Pancreas (tissue), 10 donors: ENCODE measurements around the gene ZNF248. TPM values are rescaled to one million over a fixed set of nuclear protein-coding genes. Genes with fewer than 3 reads are reported as not detected.

Experiments used
- ATAC-seq, 4 donors: fragments of 200-7000 bp; cut with Tn5 transposase; one replicate each; pipeline versions ENCODE4 v1.8.0 to v1.9.1; 2020; ENCODE audit warnings: mild to moderate bottlenecking in 4 of 4, moderate library complexity in 4 of 4
- DNase-seq, 6 donors: peaks; one replicate each; pipeline ENCODE4 v3.0.0-alpha.2; 2020
- FAIRE-seq: peaks from 2 replicates; lab custom pipeline; 2012; peaks lifted over from hg19 to GRCh38; lab: Jason Lieb, UNC
- H3K27ac ChIP-seq, 4 donors: fragments of 200-600 bp; sonication (generic); 1 replicate in 3 of 4; 2 replicates in 1 of 4; pipeline versions ENCODE4 v1.5.0 to v1.8.0; 2020
- H3K27me3 ChIP-seq, 4 donors: fragments of 200-600 bp; one replicate each; pipeline ENCODE4 v1.8.0; 2021
- H3K36me3 ChIP-seq, 3 donors: fragments of 200-600 bp; sonication (generic) in 1 of 3; one replicate each; pipeline versions ENCODE4 v1.5.0 to v1.8.0; 2020 to 2021
- H3K4me1 ChIP-seq, 3 donors: fragments of 200-600 bp; one replicate each; pipeline ENCODE4 v1.8.0; 2021
- H3K4me3 ChIP-seq, 4 donors: fragments of 200-600 bp; sonication (generic) in 2 of 4; one replicate each; pipeline versions ENCODE4 v1.5.0 to v1.8.0; 2020 to 2021
- H3K9me3 ChIP-seq, 4 donors: fragments of 200-600 bp; one replicate each; pipeline ENCODE4 v1.8.0; 2021
- WGBS, 2 donors: extraction: QIAGEN DNeasy Blood & Tissue Kit; methylation state at CpG; one replicate each; pipeline ENCODE4 v1.1.7; 2013; 5-methylcytosine and 5-hydroxymethylcytosine counted together
- intact Hi-C, 3 donors: fragments of 100-400 bp; cut with DNase I; formaldehyde crosslinking; loops; one replicate each; pipeline versions ENCODE4 v1.11.1 to v1.14.2; 2022
- polyA plus RNA-seq, 2 donors: library from polyadenylated mRNA; stranded (reverse); fragments of 200-250 nt; gene quantifications; one replicate each; pipeline ENCODE4 v1.2.3, GENCODE V29; 2013
- total RNA-seq, 6 donors: library from RNA; stranded (reverse); fragmentation: NEBNext Ultra II Directional in 4 of 6; extraction: Animal tissue kit (Norgen Biotek cat#: 25700) in 4 of 6; gene quantifications; one replicate each; pipeline versions ENCODE4 v1.2.1 to v1.2.4, GENCODE V29; 2021 to 2023
- TF ChIP-seq, protein P1 (sequence below), 4 donors: fragments of 200-600 bp; sonication (generic) in 3 of 4; IDR thresholded peaks; one replicate each; pipeline versions ENCODE4 v1.5.0 to v1.8.0; 2021; ENCODE audit warnings: antibody characterized with exemption in 4 of 4
- donor health status: healthy with polysubstance abuse.
- donor health status: DM: no; HTN: no; CAD: no; lungs with moderate emphysema.
- donor health status: DM: no; HTN: no; CAD: no.
- donor health status: control.
- donor health status: control.
- donor health status: Bipolar disorder and iron deficiency.
- donor health status: DM: yes; HTN: yes; CAD: no.
- donor health status: DM: no; HTN: no; CAD: no.
- donor health status: DM: no; HTN: no; CAD: no.
- donor health status: DM: yes; HTN: yes; CAD: no.

Gene ZNF248
- total and polyA plus RNA-seq, 8 donors = 2.7 to 8.3 (median 4.6) TPM

DNA sequence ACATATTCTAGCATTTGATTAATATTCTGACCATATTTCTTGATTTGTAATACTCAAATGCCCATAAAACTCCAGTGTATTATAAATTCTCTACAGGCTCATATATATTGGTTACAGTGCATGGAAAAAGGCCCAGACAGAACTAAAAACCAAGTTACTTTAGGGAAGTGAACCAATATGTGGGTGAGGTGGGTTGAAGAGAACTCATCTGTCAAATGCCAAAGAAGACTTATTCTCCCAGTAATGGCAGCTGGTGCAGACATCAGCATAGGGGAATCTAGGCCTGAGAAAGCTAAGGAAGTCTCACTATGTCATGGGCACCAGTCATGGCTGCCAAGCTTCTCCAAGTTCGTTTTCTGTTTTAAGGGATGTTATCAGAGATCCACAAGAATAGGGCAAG is 30.6 kb downstream of the ZNF248 start:
- peaks cover 0 to 5% (median 0%) of the 10 kb centered on the region in 4 donors for H3K9me3 ChIP-seq
- H3K4me3 ChIP-seq = no peak overlapping the region
- no peaks in the 10 kb centered on the region for H3K27me3 ChIP-seq
- H3K36me3 ChIP-seq = peaks cover 0 to 39% (median 21%) of the 10 kb centered on the region in 3 donors
- WGBS, 2 donors = 80 to 100% methylated on average over 1 of the region's 1 CpG
- intact Hi-C loops = no loop called here
- no peak overlapping the region for H3K27ac ChIP-seq
- ATAC-seq (no peak), DNase-seq (no peak), FAIRE-seq (no peak)
- no peaks in the 10 kb centered on the region for H3K4me1 ChIP-seq
- TF ChIP-seq, protein P1, sequence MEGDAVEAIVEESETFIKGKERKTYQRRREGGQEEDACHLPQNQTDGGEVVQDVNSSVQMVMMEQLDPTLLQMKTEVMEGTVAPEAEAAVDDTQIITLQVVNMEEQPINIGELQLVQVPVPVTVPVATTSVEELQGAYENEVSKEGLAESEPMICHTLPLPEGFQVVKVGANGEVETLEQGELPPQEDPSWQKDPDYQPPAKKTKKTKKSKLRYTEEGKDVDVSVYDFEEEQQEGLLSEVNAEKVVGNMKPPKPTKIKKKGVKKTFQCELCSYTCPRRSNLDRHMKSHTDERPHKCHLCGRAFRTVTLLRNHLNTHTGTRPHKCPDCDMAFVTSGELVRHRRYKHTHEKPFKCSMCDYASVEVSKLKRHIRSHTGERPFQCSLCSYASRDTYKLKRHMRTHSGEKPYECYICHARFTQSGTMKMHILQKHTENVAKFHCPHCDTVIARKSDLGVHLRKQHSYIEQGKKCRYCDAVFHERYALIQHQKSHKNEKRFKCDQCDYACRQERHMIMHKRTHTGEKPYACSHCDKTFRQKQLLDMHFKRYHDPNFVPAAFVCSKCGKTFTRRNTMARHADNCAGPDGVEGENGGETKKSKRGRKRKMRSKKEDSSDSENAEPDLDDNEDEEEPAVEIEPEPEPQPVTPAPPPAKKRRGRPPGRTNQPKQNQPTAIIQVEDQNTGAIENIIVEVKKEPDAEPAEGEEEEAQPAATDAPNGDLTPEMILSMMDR (IDR thresholded peaks at IDR 0.05) = no peak

DNA sequence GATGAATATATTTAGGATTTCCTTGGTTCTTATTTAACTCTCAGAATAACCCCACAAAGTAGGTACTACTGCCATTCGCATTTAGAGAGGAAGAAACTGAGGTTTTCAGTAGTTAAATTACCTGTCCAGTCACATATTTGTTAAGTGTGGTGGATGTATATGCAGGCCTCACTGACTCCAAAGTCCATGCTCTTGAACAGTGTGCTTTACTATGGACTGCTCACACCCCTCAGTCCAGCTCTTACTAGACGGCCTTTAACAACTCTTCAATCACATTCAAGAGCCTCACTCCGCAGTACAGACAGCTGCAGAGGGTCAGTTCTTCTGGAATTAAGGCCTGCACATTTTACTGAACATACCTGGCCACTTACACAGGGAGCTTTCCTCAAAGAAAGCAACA is 36.2 kb downstream of the ZNF248 start:
- H3K4me3 ChIP-seq = no peak overlapping the region
- ATAC-seq = no peak
- TF ChIP-seq, protein P1 (IDR thresholded peaks at IDR 0.05) = no peak
- peaks cover 0 to 4% (median 0%) of the 10 kb centered on the region in 3 donors for H3K36me3 ChIP-seq
- H3K27ac ChIP-seq = no peak overlapping the region
- no peak for DNase-seq
- intact Hi-C loops = no loop called here
- no peaks in the 10 kb centered on the region for H3K9me3 ChIP-seq
- no peaks in the 10 kb centered on the region for H3K27me3 ChIP-seq
- FAIRE-seq = no peak
- no peaks in the 10 kb centered on the region for H3K4me1 ChIP-seq
- 95 to 100% methylated on average over 3 of the region's 3 CpGs for WGBS, 2 donors

DNA sequence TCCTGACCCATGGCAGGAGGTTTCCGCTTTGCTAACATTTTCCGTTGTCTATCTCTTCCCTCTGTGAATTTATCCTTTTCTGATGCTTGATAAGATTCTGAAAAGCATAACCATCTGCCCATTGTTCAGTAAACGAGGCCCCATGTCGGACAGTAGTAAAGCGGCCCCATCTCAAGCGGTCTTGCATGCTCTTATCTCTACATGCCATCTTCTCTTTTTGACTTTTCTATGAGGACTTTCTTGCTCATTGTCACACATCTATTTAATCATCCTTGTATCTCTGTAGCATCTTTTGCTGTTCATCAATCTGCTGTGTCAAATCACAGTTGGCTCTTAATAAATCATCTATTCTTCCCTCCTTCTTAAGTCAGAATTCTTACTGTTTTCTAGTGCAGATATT is 37.6 kb downstream of the ZNF248 start:
- FAIRE-seq = no peak
- Histone ChIP-seq H3K4me3 (no peak overlapping the region), H3K9me3 (no peaks in the 10 kb centered on the region), H3K4me1 (no peaks in the 10 kb centered on the region), H3K27me3 (no peaks in the 10 kb centered on the region), H3K36me3 (no peaks in the 10 kb centered on the region), H3K27ac (no peak overlapping the region)
- WGBS, 2 donors = 97% methylated on average over 6 of the region's 6 CpGs
- intact Hi-C loops = no loop called here
- ATAC-seq = no peak
- DNase-seq = no peak
- TF ChIP-seq, protein P1 (IDR thresholded peaks at IDR 0.05) = no peak

DNA sequence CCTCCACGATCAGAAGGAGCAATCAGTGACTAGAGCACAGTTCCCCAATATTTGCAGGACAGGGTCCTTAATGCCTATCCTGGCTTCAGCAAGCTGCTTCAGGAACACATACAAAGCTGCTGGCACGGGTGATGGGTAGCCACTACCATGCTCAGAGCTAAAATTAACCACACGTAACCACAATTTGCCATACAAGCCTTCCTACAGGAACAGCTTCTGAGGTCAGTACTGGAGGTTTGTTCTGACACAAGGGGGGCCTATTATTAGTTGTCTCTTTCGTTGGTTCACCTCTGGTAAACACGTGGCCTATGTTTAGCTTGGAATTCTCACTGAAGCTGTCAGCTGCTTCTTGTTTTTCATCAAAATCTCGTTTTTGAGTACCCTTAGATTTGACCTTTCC is 41.1 kb downstream of the ZNF248 start:
- peaks cover 0 to 4% (median 0%) of the 10 kb centered on the region in 4 donors for H3K9me3 ChIP-seq
- FAIRE-seq = no peak
- intact Hi-C loops = no loop called here

DNA sequence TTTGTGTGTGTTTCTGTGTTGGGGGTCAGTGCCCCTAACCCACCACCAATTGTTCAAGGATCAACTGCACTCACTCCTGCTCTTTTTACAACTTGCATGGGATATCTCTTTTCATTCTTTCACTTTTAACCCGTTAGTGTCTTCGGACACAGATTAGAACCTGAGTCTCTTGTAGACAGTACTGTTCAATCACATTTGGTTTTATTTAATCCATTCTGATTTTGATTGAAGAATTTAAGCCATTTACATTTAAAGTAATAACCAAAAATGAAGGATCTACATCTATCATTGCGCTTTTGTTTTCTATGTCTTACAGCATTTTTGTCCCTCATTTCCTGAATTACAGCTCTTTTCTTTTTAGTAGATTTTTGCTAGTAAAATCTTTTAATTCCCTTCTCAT is 43.6 kb downstream of the ZNF248 start:
- DNase-seq = no peak
- peaks cover 0 to 4% (median 0%) of the 10 kb centered on the region in 4 donors for H3K9me3 ChIP-seq

More for the DNA sequence above, 41.1 kb downstream of the ZNF248 start:
- TF ChIP-seq, protein P1 (IDR thresholded peaks at IDR 0.05) = no peak
- Histone ChIP-seq H3K27ac (no peak overlapping the region), H3K36me3 (no peaks in the 10 kb centered on the region), H3K27me3 (no peaks in the 10 kb centered on the region), H3K4me3 (no peak overlapping the region), H3K4me1 (no peaks in the 10 kb centered on the region)
- ATAC-seq = no peak
- 79 to 83% methylated on average over 6 of the region's 6 CpGs for WGBS, 2 donors
- DNase-seq = no peak

More for the DNA sequence above, 43.6 kb downstream of the ZNF248 start:
- WGBS, 2 donors = 90 to 94% methylated on average over 3 of the region's 3 CpGs
- ATAC-seq = no peak
- no peak overlapping the region for H3K4me3 ChIP-seq
- H3K27ac ChIP-seq = no peak overlapping the region
- intact Hi-C loops = no loop called here
- H3K27me3 ChIP-seq = no peaks in the 10 kb centered on the region
- no peaks in the 10 kb centered on the region for H3K36me3 ChIP-seq
- no peaks in the 10 kb centered on the region for H3K4me1 ChIP-seq
- TF ChIP-seq, protein P1 (IDR thresholded peaks at IDR 0.05) = no peak
- no peak for FAIRE-seq
